ENCODE measurements around the gene AUH. TPM values are rescaled to one million over a fixed set of nuclear protein-coding genes. Genes with fewer than 3 reads are reported as not detected.
A peak's percentile ranks its signal among the peaks of the same experiment; 100 is the strongest.

Gene AUH
- total and polyA plus RNA-seq, 8 donors = 13.6 to 33.7 (median 23.0) TPM

DNA sequence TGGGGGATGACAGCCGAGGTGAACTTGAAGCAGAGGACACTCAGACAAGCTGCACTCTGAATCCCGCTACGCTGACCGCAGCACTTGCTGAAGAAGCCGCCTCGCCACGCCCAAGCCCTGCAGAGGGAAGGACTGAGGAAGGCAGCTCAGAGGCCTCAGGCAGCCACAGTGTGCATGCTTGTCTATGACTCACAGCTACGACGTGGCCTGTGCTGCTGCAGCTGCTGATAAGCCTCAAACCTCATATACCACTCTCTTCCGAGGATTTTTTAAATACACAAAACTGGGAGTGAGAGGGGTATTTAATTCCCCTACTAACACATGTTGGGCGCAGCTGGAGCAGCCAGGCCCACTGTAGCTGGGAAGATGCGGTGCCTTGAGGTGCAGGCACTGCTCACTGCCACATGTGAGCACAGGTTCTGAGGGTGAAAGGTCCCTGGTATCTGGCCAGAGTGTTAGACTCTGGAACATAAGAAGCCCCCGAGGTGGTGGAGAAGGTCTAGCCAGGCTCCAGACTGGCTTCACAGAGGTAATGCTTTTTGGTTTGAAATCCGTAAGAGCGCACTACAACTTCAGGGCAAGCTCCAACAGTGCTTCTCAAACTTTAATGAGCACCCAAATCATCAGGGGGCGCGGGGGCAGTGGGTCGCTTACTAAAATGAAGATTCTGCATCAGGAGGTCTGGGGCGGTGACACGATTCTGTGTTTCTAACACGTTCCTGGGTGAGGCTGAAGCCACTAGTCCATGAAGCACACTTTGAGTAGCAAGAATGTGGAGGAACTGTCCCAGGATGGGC is 196.8 kb downstream of the AUH start:
- DNase-seq = peak in 2 of 4 donors; percentile 89 to 96
- peaks cover 18 to 41% of the 10 kb centered on the region in 2 donors for H3K4me1 ChIP-seq
- H3K4me3 ChIP-seq = no peak overlapping the region
- intact Hi-C loops (cut with DNase I) = no loop called here
- H3K27me3 ChIP-seq = no peaks in the 10 kb centered on the region
- no peaks in the 10 kb centered on the region for H3K36me3 ChIP-seq
- peaks cover 0 to 2% of the 10 kb centered on the region in 2 donors for H3K9me3 ChIP-seq
- peak overlapping the region in 1 of 2 donors; percentile 53 for H3K27ac ChIP-seq
- peak; percentile 88 for ATAC-seq
- TF ChIP-seq, protein P1, sequence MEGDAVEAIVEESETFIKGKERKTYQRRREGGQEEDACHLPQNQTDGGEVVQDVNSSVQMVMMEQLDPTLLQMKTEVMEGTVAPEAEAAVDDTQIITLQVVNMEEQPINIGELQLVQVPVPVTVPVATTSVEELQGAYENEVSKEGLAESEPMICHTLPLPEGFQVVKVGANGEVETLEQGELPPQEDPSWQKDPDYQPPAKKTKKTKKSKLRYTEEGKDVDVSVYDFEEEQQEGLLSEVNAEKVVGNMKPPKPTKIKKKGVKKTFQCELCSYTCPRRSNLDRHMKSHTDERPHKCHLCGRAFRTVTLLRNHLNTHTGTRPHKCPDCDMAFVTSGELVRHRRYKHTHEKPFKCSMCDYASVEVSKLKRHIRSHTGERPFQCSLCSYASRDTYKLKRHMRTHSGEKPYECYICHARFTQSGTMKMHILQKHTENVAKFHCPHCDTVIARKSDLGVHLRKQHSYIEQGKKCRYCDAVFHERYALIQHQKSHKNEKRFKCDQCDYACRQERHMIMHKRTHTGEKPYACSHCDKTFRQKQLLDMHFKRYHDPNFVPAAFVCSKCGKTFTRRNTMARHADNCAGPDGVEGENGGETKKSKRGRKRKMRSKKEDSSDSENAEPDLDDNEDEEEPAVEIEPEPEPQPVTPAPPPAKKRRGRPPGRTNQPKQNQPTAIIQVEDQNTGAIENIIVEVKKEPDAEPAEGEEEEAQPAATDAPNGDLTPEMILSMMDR (IDR thresholded peaks at IDR 0.05) = no peak

Other genes with a start within 250 kb of the AUH start
- gene NFIL3, start 61.9 kb upstream of the AUH start, total RNA-seq = 10 to 100 TPM; 27.8 to 46.4 TPM
- 10 to 100 TPM; 37.5 to 52.8 (median 45.8) TPM for gene NFIL3, start 61.9 kb upstream of the AUH start, polyA plus RNA-seq (ENCODE audit: insufficient read length in 6 of 6)